Mesodermal cell (in vitro differentiated cells): ENCODE data around the gene GVQW3.
"Not testable (repeated sequence)": the region's sequence is repeated elsewhere in the genome, so short reads cannot be mapped to it uniquely, and the experiment has no call there.

ENCODE experiments used
- H3K27ac ChIP-seq: 2 replicates; pipeline ENCODE4 v1.7.0; 2013; ENCODE audit warnings: mild to moderate bottlenecking, low read depth, low read length, moderate library complexity; ENCODE audit not compliant: severe bottlenecking
- H3K36me3 ChIP-seq: 2 replicates; pipeline ENCODE4 v1.7.1; 2013; ENCODE audit warnings: mild to moderate bottlenecking, low read length, moderate library complexity; ENCODE audit not compliant: control insufficient read depth, insufficient read depth
- H3K4me1 ChIP-seq: one replicate; pipeline ENCODE4 v1.7.1; 2013; ENCODE audit warnings: mild to moderate bottlenecking, low read length; ENCODE audit not compliant: insufficient read depth, control insufficient read depth, poor library complexity, severe bottlenecking
- H3K4me3 ChIP-seq: 2 replicates; pipeline ENCODE4 v1.7.0; 2013; ENCODE audit warnings: low read length, control low read depth, mild to moderate bottlenecking; ENCODE audit not compliant: insufficient read depth, poor library complexity, severe bottlenecking; ENCODE audit errors: extremely low read depth
- H3K9me3 ChIP-seq: 2 replicates; pipeline ENCODE4 v1.7.1; 2013; ENCODE audit warnings: mild to moderate bottlenecking, low read length, moderate library complexity; ENCODE audit not compliant: control insufficient read depth
- WGBS, 2 experiments: methylation state at CpG; one replicate each; pipeline ENCODE4 v1.1.5; 2013; ENCODE audit warnings: missing lambda C conversion rate in 2 of 2; ENCODE audit not compliant: insufficient coverage in 2 of 2; 5-methylcytosine and 5-hydroxymethylcytosine counted together

GVQW3 gene

DNA sequence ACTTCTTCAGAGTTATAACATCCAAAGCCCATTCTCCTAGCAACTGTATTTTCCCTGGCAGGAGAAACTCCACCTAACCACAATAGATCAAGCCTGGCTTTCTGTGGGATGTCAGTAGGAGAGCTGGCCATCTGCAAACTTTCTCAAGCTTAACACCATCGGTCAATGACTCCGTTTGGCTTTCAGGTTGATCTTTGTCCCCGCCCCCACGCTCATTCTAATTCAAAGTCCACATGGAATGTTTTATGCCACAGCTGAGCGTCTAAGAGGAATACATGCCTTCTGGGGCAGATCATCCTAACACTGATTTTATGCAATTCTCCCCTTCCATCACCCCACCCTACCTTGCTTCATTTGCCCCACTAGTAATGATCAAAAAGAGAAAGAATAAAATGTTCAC, 4.8 kb downstream of the GVQW3 start:
- no peak overlapping the region for H3K4me3 ChIP-seq
- 65 to 76% methylated on average over 4 to 5 of the region's 5 CpGs for WGBS, 2 experiments
- H3K27ac ChIP-seq, result no peak overlapping the region
- H3K36me3 ChIP-seq, result no peaks in the 10 kb centered on the region
- H3K4me1 ChIP-seq, result peaks cover 6% of the 10 kb centered on the region
- H3K9me3 ChIP-seq, result no peaks in the 10 kb centered on the region

DNA sequence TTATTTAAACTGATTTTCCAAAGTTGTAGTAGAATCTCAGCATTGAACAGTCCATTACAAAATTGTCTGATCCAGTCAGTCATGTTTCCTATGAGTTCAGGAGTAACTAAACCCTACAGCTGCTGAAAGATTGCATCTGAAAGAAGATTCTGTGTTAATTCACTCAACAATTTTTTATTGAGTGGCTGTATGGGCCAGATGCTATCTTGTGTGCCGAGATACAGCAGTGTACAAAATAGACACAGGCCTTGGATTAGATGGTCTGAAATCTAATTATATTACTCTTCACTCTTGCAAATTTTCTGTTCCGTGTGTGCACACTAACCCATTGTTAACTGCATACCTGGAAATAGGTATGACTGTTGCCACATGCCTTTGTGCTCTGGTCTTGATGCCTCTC, 7.3 kb downstream of the GVQW3 start:
- Histone ChIP-seq H3K4me3 (no peak overlapping the region), H3K27ac (no peak overlapping the region)

DNA sequence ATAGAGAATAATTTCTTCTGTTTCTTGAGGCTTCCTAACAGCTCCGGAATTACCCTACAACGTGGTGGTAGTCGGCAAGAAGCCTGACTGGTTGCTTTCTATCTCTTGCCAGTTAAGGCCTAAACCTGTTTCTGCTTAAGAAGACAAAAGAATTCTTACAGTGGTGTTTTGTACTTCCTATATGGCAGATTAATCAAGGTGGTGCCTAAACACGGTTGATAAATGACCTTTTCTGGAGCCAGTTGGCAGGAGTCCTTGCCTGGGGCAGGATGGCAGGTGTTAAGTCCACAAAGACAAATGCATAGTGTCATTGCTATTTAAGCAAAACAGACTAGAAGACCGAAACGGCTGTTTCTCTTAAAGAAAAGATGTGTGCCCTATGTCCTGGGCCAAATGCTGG, 9.9 kb downstream of the GVQW3 start:
- no peaks in the 10 kb centered on the region for H3K36me3 ChIP-seq
- H3K9me3 ChIP-seq, result no peaks in the 10 kb centered on the region
- 93 to 96% methylated on average over 6 of the region's 6 CpGs for WGBS, 2 experiments
- no peak overlapping the region for H3K27ac ChIP-seq
- H3K4me1 ChIP-seq, result no peaks in the 10 kb centered on the region
- no peak overlapping the region for H3K4me3 ChIP-seq

More for the DNA sequence above, 7.3 kb downstream of the GVQW3 start:
- Histone ChIP-seq H3K4me1 (no peaks in the 10 kb centered on the region), H3K36me3 (no peaks in the 10 kb centered on the region), H3K9me3 (no peaks in the 10 kb centered on the region)
- WGBS, 2 experiments, result no CpG with 5 or more reads among the region's 2 CpGs

DNA sequence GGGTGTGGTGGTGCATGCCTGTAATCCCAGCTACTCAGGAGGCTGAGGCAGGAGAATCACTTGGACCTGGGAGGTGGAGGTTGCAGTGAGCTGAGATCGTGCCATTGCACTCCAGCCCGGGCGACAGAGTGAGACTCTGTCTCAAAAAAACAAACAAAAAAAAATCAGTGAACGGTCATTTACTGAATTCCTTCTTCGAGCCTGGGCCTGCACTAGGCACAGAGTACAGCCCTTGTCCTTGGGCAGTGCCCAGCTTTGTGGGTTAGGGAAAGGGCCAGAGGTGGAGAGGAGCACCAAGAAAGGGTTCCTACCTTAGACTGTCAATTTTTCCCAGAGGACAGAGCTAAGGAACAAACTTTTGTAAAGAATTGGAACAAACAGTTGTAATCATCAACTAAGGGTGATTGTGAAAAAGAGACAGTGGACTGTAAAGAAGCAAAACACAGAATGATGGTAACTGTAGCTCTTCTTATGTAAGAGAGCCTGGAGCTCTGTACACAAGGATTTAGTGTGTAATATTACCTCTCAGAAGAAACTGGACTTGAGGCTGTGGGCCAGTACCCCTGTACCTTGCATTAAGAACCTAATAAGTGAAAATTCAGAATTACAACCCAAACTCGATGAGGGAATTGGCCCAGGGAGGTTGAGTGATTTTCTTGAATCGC, 10.8 kb downstream of the GVQW3 start:
- H3K27ac ChIP-seq, result no peak overlapping the region
- H3K9me3 ChIP-seq, result no peaks in the 10 kb centered on the region
- H3K36me3 ChIP-seq, result no peaks in the 10 kb centered on the region
- 87 to 100% methylated on average over 2 to 7 of the region's 7 CpGs for WGBS, 2 experiments
- no peak overlapping the region for H3K4me3 ChIP-seq
- no peaks in the 10 kb centered on the region for H3K4me1 ChIP-seq

DNA sequence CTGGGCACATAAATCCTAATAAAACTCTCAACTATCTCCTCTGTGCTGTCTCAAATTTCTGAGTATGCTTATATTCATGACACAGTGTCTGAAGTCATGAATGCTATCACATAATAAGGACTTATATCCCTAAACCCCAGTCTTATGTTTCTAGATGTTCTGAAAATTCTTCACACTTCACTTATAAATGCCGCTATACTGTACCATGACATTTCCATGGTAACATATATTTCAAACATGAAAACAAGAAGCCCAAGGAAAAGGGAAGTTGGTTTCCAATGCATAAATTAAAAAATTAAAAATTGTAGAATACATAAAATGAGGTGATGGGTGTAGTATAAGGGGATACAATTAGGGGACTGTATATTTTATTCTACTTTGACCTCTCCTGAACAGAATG, 11.7 kb downstream of the GVQW3 start:
- Histone ChIP-seq H3K9me3 (no peaks in the 10 kb centered on the region), H3K4me1 (no peaks in the 10 kb centered on the region), H3K4me3 (no peak overlapping the region), H3K36me3 (no peaks in the 10 kb centered on the region), H3K27ac (no peak overlapping the region)
- no CpG with 5 or more reads among the region's 1 CpG for WGBS, 2 experiments

DNA sequence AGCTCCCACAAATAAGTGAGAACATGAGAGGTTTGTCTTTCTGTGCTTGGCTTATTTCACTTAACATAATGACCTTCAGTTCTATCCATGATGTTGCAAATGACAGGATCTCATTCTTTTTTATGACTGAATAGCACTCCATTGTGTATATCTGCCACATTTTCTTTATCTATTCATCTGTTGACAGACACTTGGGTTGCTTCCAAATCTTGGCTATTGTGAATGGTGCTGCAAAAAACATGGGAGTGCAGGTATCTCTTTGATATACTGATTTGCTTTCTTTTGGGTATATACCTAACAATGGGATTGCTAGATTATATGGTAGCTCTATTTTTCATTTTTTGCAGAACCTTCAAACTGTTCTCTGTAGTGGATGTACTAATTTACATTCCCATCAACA, 13.3 kb downstream of the GVQW3 start:
- Histone ChIP-seq H3K27ac (no peak overlapping the region), H3K4me1 (no peaks in the 10 kb centered on the region), H3K9me3 (no peaks in the 10 kb centered on the region), H3K4me3 (no peak overlapping the region), H3K36me3 (no peaks in the 10 kb centered on the region)

DNA sequence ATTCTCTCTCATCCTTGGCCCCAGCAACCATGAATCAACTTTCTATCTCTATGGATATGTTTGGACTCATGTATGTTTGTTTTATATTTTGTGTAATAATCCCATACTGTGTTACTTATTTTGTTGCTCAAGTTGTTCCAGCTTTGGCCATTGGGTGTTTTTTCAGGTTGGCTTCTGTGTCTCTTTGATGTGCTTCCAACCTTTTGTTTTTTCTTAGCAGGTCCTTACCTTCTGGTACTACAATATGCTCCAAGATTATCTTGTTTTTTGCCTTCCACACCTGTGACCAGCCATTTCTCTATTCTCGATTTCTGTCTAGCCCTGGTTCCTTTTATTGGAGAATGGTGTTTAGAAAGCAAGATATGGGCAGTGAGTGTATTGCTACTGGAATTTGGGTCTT, 14.2 kb downstream of the GVQW3 start:
- WGBS, 2 experiments, result no CpG with 5 or more reads among the region's 1 CpG
- no peaks in the 10 kb centered on the region for H3K36me3 ChIP-seq
- no peaks in the 10 kb centered on the region for H3K4me1 ChIP-seq
- H3K4me3 ChIP-seq, result no peak overlapping the region
- H3K9me3 ChIP-seq, result no peaks in the 10 kb centered on the region
- H3K27ac ChIP-seq, result no peak overlapping the region

DNA sequence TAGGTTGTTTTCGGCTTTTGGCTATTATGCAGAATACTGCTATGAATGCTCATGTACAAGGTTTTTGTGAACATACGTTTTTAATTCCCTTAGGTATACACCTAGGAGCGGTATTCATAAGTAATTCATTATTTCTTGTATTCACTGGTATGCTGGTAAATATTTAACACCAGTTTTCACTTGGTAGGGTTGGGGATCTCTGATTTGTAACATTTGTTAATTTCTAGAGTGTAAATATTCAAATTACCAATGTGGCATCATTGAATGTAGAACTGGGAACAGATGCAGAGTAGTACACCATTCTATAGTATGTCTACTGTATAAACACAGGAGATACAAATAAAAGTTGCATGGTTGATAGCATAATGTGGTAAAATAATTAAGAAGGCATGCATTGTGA, 16.3 kb downstream of the GVQW3 start:
- H3K27ac ChIP-seq, result no peak overlapping the region
- H3K4me1 ChIP-seq, result no peaks in the 10 kb centered on the region
- 90% methylated on average over 2 of the region's 3 CpGs; no CpG with 5 or more reads in 1 of the 2 experiments for WGBS, 2 experiments
- no peaks in the 10 kb centered on the region for H3K36me3 ChIP-seq
- H3K9me3 ChIP-seq, result no peaks in the 10 kb centered on the region
- H3K4me3 ChIP-seq, result no peak overlapping the region

DNA sequence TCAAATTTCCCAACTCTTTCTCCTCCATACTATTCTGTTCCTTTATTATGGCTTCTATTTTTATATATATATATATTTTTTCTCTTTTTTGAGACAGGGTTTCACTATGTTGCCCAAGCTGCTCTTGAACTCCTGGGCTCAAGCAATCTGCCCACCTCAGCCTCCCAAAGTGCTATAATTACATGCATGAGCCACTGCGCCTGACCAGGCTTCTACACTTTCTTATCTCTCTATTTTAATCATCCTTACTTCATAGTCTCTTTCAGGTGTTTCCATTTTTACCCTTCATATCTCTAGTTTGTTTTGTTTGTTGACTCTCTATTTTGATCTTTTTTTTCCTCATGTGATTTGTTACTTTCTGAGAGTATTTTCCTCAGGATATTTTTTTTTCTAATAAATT, 19.8 kb downstream of the GVQW3 start:
- H3K4me1 ChIP-seq, result no peaks in the 10 kb centered on the region
- WGBS, 2 experiments, result 83 to 88% methylated on average over 1 of the region's 1 CpG

DNA sequence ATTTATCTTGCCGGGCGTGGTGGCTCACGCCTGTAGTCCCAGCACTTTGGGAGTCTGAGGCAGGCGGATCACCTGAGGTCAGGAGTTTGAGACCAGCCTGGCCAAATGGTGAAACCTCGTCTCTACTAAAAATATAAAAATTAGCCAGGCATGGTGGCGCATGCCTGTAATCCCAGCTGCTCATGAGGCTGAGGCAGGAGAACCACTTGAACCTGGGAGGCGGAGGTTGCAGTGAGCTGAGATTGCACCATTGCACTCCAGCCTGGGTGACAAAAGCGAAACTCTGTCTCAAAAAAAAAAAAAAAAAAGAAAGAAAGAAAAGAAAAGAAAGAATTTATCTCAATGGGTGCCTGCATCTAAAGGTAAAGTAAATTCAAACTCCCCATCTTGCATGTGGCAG, 20.4 kb downstream of the GVQW3 start:
- not testable (repeated sequence) for H3K9me3 ChIP-seq, H3K4me1 ChIP-seq, H3K4me3 ChIP-seq, H3K27ac ChIP-seq, H3K36me3 ChIP-seq
- WGBS, 2 experiments, result 86 to 99% methylated on average over 4 to 5 of the region's 8 CpGs

More for the DNA sequence above, 19.8 kb downstream of the GVQW3 start:
- Histone ChIP-seq H3K36me3 (no peaks in the 10 kb centered on the region), H3K4me3 (no peak overlapping the region), H3K9me3 (no peaks in the 10 kb centered on the region), H3K27ac (no peak overlapping the region)

DNA sequence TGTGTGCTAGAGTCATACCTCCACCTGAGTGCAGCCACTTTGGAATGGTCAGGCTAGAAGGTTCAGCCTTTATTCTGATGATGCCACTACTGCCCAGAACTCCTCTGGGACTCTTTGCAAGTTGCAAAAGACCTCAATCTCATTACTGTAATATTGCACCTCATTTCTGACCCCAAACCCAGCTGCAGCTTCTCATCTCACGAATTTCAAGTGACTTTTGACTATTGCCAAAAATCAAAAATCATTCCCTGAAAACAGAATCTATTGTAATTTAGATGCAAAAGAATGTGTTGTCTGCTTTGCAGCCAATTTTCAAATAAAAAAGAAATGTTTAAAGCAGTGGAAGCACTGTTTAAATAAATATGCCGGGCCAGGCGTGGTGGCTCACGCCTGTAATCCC, 25.2 kb downstream of the GVQW3 start:
- no peak overlapping the region for H3K4me3 ChIP-seq
- H3K27ac ChIP-seq, result no peak overlapping the region
- H3K9me3 ChIP-seq, result no peaks in the 10 kb centered on the region
- WGBS, 2 experiments, result 100% methylated on average over 3 to 4 of the region's 4 CpGs
- H3K4me1 ChIP-seq, result peaks cover 3% of the 10 kb centered on the region
- no peaks in the 10 kb centered on the region for H3K36me3 ChIP-seq
